ENCODE data around the gene PDE4D.
"Not testable (repeated sequence)": the region's sequence is repeated elsewhere in the genome, so short reads cannot be mapped to it uniquely, and the experiment has no call there.

The PDE4D gene

GRCh38 chr5:59090323-59090722 is 803.2 kb downstream of the PDE4D start:
- no peak for DNase-seq

DNA sequence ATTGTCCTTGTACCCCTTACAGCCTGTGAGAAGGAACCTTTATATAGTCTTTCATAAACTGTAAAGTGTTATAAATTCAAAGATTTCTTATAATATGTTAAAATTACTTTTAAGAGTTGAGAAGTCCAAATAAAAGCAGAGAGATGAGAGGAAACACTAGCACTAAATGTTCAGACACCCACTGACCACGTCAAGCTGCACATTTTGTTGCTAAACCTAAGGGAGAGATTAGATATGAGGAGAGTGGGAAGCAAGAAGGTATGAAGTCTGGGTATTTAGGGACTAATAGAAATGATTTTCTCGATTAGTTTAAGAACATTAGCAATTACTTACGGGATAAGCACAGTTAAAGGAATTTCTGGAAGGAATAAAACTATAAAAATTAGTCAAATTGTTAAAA is 803.8 kb downstream of the PDE4D start:
- DNase-seq: no peak

DNA sequence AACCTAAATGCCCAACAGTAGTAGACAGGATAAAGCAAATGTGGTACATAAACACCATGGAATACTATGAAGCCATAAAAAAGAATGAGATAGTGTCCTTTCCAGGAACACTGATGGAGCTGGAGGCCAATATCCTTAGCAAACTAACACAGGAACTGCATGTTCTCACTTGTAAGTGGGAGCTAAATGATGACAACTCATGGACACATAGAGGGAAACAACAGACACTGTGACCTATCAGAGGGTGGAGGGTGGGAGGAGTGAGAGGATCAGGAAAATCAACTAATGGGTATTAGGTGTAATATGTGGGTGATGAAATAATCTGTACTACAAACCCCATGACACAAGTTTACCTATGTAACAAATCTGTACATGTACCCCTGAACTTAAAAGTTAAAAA is 805.0 kb downstream of the PDE4D start:
- no peak for DNase-seq

- DNase-seq: no peak
These were observed 807.5 kb downstream of the PDE4D start for GRCh38 chr5:59086024-59086423.

DNA sequence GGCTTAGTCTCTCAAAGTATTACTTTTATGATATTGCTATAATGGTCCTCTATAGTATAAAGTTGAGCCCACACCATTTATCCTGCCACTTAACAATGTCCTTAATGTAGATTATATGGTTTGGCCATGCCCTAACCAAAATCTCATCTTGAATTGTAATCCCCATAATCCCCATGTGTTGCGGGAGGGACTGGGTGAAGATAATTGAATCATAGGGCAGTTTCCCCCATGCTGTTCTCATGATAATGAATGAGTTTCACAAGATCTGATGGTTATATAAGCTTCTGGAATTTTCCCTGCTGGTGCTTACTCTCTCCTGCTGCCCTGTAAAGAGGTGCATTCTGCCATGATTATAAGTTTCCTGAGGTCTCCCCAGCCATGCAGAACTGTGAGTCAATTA is 811.8 kb downstream of the PDE4D start:
- DNase-seq: no peak

DNA sequence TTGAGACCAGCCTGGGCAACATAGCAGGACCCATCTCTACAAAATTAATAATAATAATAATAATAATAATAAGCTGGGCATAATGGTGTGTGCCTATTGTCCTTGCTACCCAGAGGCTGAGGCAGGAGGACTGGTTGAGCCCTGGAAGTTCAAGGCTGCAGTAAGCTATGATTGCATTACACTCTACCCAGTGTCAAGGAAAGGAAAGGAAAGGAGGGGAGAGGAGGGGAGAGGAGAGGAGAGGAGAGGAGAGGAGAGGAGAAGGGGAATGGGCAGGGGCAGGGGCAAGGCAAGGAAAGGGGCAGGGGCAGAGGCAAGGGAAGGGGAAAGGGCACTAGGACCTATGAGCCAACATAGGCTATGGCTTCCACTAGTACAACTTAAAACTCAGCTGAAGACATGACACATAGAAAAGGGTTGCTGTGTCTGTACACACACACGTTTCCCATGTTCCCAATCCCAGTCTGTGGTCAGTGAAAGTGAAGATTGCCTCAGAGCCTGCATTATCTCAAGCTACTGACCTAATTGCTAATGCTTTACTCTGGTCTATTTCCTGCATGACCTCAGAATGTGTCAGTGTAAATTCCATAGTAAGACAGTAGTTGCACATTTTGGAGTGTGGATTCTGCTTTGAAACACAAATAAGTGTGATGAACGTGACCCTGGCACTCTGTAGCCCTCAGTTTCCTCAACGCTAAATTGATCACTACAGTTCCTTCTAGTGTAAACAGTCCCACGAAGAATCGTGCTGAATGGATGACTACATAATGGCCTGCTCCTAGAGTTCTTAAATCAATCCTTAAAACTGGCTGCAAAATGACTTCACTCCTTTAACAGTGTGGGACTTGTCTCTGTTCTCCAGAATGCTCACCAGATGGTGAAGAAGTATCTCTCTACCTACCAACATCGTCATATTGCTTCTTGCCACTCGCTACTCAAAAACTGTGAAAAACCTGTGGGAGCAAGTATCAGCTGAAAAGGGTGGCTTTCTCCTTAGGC is 813.6 kb downstream of the PDE4D start:
- no peak for DNase-seq

DNA sequence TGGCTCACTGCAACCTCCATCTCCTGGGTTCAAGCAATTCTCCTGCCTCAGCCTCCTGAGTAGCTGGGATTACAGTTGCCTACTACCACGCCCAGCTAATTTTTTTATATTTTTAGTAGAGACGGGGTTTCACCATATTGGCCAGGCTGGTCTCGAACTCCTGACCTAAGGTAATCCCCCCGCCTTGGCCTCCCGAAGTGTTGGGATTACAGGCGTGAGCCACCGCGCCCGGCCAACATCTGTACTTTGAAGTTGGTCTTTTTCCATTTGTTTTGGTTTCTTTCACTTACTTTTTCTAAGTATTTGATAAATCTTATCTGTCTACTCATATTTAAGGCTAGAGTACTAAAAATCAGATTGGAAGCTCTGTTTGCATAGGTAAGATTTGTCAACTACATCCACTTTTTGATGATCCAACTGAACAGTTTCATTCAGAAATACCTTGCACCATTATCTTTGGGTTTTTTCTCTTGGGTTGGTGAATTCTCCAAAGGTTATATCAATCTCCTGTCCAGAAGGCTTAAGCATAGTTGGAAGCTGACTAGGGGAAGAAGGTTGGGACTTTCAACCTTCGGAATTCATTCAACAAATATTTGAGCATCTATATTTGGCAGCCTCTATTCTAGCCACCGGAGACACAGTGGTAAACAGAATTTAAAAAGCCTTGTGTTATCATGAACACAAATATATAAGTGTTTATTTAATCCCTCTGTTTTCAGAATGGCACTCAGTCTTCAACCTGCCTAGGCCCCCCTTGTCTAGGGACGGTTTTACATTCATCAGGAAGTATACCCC is 821.6 kb downstream of the PDE4D start:
- no peak for DNase-seq

- DNase-seq: no peak
These were observed 824.0 kb downstream of the PDE4D start for GRCh38 chr5:59069438-59070079.

DNA sequence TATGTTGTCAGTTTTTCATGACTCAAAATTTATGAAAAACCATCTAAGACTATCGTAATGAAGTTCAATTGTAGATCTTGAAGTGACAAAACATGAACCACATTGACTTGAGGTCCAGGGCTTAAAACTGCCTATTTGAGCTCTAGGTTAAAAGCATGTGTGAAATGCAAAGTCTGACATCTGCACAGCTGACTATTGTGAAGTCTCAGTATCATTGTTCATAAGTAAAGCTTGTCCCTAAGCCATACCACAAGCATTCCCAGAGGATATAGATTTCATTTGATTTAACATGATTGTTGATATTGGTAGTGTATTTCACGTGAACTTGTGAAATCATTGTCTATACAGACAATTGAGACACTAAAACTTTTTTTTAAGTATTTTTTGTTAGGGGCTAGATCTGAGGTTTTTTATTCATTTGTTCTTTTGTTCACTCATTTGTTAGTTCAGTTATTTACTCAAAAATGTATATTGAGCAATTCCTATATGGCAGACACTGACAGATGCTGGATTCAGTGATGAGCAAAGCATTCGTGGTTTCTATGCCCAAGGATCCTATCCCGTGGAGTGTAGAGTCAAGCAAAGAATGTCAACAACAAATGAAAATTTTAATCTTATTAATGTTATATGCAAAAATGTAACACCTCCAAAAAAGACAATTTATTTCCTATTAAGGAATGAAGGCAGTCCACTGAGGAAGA is 825.4 kb downstream of the PDE4D start:
- DNase-seq: no peak

DNA sequence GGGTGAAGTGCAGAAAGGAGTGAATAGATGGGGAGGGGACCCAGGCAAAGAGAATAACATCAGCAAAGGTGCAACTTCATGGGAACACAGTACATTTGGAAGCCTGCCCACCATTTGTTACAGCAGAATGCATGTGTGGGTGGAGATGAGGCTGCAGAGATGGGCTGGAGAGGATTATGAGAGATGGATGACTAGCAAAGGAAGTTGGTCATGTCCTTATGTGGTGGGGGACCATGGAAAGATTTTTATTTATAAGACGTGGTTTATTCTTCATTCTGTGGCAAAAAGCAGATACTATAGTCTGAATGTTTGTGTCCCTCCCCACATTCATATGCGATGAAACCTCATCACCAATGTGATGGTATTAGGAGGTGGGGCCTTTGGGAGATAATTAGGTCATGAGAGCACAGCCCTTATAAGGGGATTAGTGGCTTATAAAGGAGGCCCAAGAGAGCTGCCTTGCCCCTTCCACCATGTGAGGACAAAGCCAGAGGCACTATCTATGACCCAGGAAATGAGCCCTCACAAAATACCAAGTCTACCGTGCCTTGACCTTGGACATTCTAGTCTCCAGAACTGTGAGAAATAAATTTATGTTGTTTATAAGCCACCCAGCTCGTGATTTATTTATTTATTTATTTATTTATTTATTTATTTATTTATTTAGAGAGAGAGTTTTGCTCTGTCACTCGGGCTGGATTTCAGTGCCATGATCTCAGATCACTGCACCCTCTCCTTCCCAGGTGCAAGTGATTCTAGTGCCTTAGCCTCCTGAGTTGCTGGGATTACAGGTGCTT is 827.0 kb downstream of the PDE4D start:
- DNase-seq: no peak

DNA sequence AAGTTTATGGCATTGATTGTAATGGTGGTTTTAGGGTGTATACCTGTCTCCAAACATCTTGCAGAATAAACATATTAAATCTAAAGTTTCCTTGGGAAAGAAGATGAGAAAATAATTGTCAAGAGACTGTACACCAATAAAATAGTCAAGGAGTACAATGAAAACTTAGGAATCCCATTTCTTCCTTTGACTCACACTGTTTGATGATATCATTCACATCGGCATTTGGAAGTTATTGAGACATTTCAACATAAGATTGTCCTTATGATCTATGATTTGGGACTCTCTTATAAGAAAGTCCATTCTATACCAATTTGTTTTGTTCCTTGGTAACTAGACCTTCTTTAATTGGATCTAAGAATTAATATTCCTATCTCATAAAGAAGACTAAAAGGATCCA is 828.0 kb downstream of the PDE4D start:
- no peak for DNase-seq

- no peak for DNase-seq
These were observed 829.2 kb downstream of the PDE4D start for GRCh38 chr5:59064293-59064692.

DNA sequence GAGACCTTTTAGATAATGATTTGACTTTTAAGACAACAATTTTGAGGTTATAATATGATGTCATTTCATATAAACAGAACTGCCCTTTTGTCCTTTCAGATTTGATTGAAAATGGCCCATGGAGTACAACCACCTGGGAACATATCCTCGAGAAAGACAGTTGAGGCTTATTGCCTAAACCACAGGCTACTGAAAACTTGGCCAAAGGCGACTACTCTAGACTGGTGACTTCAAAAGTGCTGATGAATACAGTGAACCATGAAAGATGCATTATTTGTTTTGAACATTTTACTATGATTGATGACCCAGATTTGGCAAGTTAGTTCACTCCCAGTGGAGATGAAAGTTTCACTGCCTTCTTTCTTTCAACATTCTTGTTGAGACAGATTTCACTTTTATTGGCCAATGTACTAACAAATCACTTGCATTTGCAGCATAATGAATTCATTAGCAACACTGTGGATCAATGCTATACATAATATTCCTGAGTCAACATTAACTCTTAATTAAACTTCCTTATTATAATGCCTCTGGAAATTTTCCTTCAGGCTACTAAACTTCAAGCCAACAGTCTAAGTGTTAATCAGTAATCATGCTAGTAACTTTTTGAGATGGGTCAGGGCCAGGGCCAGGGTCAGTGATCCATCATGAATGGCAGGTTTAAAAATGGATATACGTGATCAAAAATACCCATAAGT is 830.4 kb downstream of the PDE4D start:
- DNase-seq: no peak

DNA sequence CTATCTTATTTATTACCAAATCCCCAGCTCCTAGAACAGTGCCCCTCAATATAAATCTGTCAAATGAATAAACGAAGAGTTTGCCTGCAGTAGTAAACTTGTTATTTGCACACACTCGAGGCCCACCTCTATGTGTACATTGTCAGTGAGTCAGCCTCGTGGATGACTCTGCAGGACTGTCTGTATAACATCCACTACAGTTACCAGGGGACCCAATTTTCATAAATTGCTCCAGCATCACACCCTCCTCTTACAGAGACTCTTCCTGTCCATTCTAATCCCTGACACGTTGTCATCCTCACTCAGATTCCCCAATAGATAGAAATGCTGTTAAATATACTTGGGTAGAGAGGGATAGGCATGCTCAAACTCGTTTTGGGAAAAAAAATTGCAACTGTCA is 832.1 kb downstream of the PDE4D start:
- DNase-seq: no peak

GRCh38 chr5:59058969-59059687 is 834.4 kb downstream of the PDE4D start:
- DNase-seq: no peak

GRCh38 chr5:59058237-59058636 is 835.3 kb downstream of the PDE4D start:
- DNase-seq: no peak

DNA sequence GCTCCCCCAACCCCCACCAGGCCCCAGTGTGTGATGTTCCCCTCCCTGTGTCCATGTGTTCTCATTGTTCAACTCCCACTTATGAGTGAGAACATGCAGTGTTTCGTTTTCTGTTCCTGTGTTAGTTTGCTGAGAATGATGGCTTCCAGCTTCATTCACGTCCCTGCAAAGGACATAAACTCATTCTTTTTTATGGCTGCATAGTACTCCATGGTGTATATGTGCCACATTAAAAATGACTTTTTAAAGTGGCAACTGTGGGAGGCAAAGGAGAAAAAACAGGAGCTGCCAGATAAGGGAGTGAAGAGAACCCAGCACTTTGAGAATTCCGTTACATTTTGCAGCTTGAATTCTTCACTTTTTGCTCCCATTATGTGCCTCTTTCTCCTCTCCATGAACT is 836.9 kb downstream of the PDE4D start:
- DNase-seq: not testable (repeated sequence)

DNA sequence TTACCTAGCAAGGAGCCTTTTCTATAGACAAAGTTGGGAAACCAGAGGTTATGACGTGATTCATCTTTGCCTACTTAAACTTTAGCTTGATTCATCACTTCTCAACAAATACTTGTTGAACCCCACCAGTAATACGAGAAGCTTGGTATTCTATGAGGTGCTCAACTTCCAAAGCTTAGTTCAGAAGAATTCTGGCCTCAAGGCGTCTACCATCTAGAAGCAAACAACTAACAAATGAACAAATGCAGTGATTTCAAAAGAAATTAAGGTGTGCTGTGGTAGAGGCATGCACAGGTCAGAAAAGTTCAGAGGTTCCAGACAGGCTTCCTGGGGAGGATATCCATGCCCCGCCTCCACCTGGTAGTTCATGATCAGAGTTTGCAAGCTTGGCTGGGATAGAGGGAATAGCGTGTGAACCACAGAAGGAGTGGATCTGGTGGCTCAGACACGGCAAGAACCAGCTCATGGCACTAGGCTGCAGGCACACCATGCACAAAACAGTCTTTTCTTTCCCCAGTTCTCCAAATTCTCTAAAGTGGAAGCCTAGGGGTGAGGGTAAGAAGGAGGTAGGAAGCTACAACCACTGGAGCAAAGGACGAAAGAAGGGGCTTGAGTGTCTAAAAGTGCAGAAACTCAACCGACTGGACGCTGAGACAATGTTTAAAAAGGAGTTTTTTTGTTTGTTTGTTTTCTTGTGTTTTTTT is 837.6 kb downstream of the PDE4D start:
- no peak for DNase-seq

DNA sequence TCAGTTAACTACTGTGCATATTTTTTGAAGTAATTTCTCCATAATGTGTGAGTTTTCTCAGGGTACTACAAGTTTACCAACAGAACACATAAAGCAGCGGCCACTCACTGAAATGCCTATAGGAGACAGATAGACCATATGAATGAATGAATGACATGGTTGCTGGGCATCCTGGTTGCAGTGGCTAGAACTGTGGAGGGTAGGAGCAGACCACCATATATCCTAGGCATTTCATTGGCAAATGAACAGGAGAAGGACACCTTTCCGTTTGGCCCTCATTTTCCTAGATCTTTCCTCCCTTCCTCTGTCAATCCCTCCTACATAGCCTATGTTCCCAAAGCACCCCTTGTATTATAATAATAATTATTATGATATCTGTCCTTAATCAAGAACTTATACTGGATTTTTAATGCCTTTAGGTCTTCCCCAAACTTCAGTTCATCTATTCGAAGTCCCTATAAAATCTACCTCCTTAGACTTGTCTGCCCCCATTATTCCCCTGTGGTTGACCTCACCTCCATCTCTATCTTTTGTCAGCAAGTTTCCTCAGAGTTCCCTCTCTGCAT is 838.5 kb downstream of the PDE4D start:
- DNase-seq: no peak

- DNase-seq: no peak
These were observed 841.6 kb downstream of the PDE4D start for GRCh38 chr5:59051951-59052350.

Measured in activated gamma-delta T cell treated with Interleukin-2 at 50 U/mL for 16 hours (primary cell).